ENCODE results near the gene SHROOM3.

GRCh38 chr4:76726176-76726575 lies 291.1 kb downstream of the SHROOM3 start:
- no peak for TF ChIP-seq POLR2A (IDR thresholded peaks at IDR 0.05)
- TF ChIP-seq CTCF (IDR thresholded peaks at IDR 0.05): no peak
